GM12878 (cell line): ENCODE data around the gene FGF13. TPM values are rescaled to one million over a fixed set of nuclear protein-coding genes. Genes with fewer than 3 reads are reported as not detected.

Experiments
- ATAC-seq: fragments of 200-7000 bp; cut with Tn5 transposase; 3 replicates; pipeline ENCODE4 v1.9.1; 2020; ENCODE audit warnings: mild to moderate bottlenecking, moderate library complexity
- BruUV-seq: library from RNA; stranded (reverse); fragments of 400-500 nt; replicated peaks from 2 replicates; lab custom pipeline; 2021; lab: Mats Ljungman, UMichigan
- CTCF ChIA-PET: fragments of 300-600 bp; sonication (Branson Sonifier 250); formaldehyde crosslinking; extraction: SDS; loops from one replicate; lab custom pipeline; 2021; ENCODE audit warnings: inconsistent platforms; lab: Yijun Ruan, JAX
- POLR2A ChIA-PET: fragments of 350-600 bp; formaldehyde crosslinking; extraction: SDS; loops from one replicate; lab custom pipeline; 2021; ENCODE audit warnings: inconsistent platforms; lab: Charles Lee
- RAD21 ChIA-PET: fragments of 300-600 bp; sonication (Branson Sonifier 250); formaldehyde crosslinking; loops from one replicate; lab custom pipeline; 2023; ENCODE audit warnings: antibody characterized with exemption; ENCODE audit not compliant: unreplicated experiment; lab: Charles Lee
- SMC1A ChIA-PET: fragments of 300-600 bp; sonication (Branson Sonifier 250); formaldehyde crosslinking; loops from one replicate; lab custom pipeline; 2023; ENCODE audit not compliant: unreplicated experiment, uncharacterized antibody; lab: Charles Lee
- DNase-seq: peaks from one replicate; pipeline ENCODE4 v3.0.0-alpha.2; 2011; ENCODE audit warnings: low read depth, low spot score
- FAIRE-seq: peaks from 3 replicates; lab custom pipeline; 2011; peaks lifted over from hg19 to GRCh38; lab: Jason Lieb, UNC
- H2AFZ ChIP-seq: 2 replicates; pipeline ENCODE4 v1.6.0; 2011; ENCODE audit warnings: low read depth, low read length, control low read depth; ENCODE audit not compliant: control insufficient read depth
- H3K27ac ChIP-seq: 2 replicates; pipeline ENCODE4 v1.5.1; 2011; ENCODE audit warnings: control low read depth; ENCODE audit not compliant: control insufficient read depth, insufficient read depth
- H3K27me3 ChIP-seq, 2 experiments: replicated peaks in 1 of 2; 2 replicates each; pipeline versions ENCODE4 v1.6.0 to v1.6.1; 2011; ENCODE audit warnings: low read length in 1 of 2; ENCODE audit not compliant: control insufficient read depth in 2 of 2, insufficient read depth in 2 of 2
- H3K36me3 ChIP-seq, 2 experiments: 2 replicates each; pipeline ENCODE4 v1.5.1; 2011; ENCODE audit warnings: low read length in 1 of 2; ENCODE audit not compliant: control insufficient read depth in 2 of 2, insufficient read depth in 2 of 2
- H3K4me1 ChIP-seq: 2 replicates; pipeline ENCODE4 v1.6.1; 2011; ENCODE audit warnings: mild to moderate bottlenecking, low read length, moderate library complexity, mixed read lengths; ENCODE audit not compliant: control insufficient read depth, insufficient read depth
- H3K4me2 ChIP-seq: 2 replicates; pipeline ENCODE4 v1.6.0; 2011; ENCODE audit warnings: control low read depth; ENCODE audit not compliant: control insufficient read depth, insufficient read depth
- H3K4me3 ChIP-seq: fragments of 200-600 bp; sonication (generic); 2 replicates; pipeline ENCODE4 v1.5.1; 2016
- H3K79me2 ChIP-seq: 2 replicates; pipeline ENCODE4 v1.6.0; 2011; ENCODE audit warnings: low read length; ENCODE audit not compliant: control insufficient read depth, insufficient read depth
- H3K9ac ChIP-seq: 2 replicates; pipeline ENCODE4 v1.8.0; 2011; ENCODE audit warnings: low read length, control low read depth, mixed read lengths; ENCODE audit not compliant: control insufficient read depth, insufficient read depth
- H3K9me3 ChIP-seq: replicated peaks from 3 replicates; pipeline ENCODE4 v1.5.1; 2011; ENCODE audit warnings: mild to moderate bottlenecking, low read length; ENCODE audit not compliant: control insufficient read depth, insufficient read depth
- H4K20me1 ChIP-seq: 2 replicates; pipeline ENCODE4 v1.6.0; 2011; ENCODE audit not compliant: control insufficient read depth, insufficient read depth
- ATF7 ChIP-seq: fragments of 450-650 bp; IDR thresholded peaks from 2 replicates; pipeline ENCODE4 v1.6.1; 2016; ENCODE audit warnings: low read depth, mild to moderate bottlenecking
- MYC ChIP-seq: IDR thresholded peaks from 2 replicates; pipeline ENCODE4 v1.6.1; 2011; ENCODE audit warnings: mild to moderate bottlenecking, low read length, moderate library complexity, inconsistent platforms; ENCODE audit not compliant: insufficient read depth, insufficient replicate concordance, insufficient read length, severe bottlenecking
- POLR2AphosphoS2 ChIP-seq: IDR thresholded peaks from 2 replicates; pipeline ENCODE4 v1.6.1; 2011; ENCODE audit warnings: low read depth, mild to moderate bottlenecking, low read length, improper control_type of control experiment, moderate library complexity
- SRF ChIP-seq, 2 experiments: IDR thresholded peaks; 2 replicates each; pipeline ENCODE4 v1.6.1; 2011; ENCODE audit warnings: low read depth in 2 of 2, low read length in 2 of 2, mild to moderate bottlenecking in 1 of 2, moderate library complexity in 1 of 2
- ZNF622 ChIP-seq: fragments of 450-650 bp; IDR thresholded peaks from 2 replicates; pipeline ENCODE4 v1.6.1; 2017; ENCODE audit warnings: mild to moderate bottlenecking, inconsistent platforms
- ZSCAN29 ChIP-seq: fragments of 450-650 bp; IDR thresholded peaks from 2 replicates; pipeline ENCODE4 v1.6.1; 2017; ENCODE audit warnings: mild to moderate bottlenecking, moderate library complexity
- WGBS: methylation state at CpG from one replicate; pipeline ENCODE4 v1.1.6; 2016; ENCODE audit warnings: low lambda C conversion rate; ENCODE audit not compliant: insufficient replicate concordance, insufficient coverage; ENCODE audit errors: missing lambda C conversion rate; 5-methylcytosine and 5-hydroxymethylcytosine counted together
- in situ Hi-C: fragments of 300-500 bp; cut with MboI; formaldehyde crosslinking; loops from 9 replicates; pipeline ENCODE4 v1.14.3; 2018; ENCODE audit warnings: mixed read lengths
- intact Hi-C: fragments of 100-400 bp; cut with micrococcal nuclease; formaldehyde crosslinking; loops from one replicate; pipeline ENCODE4 v1.14.2; 2022; ENCODE audit not compliant: unreplicated experiment
- microRNA counts: library from miRNA; unstranded; fragments of <30 nt; microRNA quantifications from one replicate; lab custom pipeline; 2016
- microRNA-seq: library from miRNA; unstranded; fragments of <30 nt; microRNA quantifications from one replicate; pipeline ENCODE4, GENCODE V29; 2018
- polyA plus RNA-seq, 11 experiments: library from polyadenylated mRNA; depleted of rRNA in 4 of 11; unstranded in 6 of 11; stranded (reverse) in 5 of 11; fragments of >200 nt; fragmentation: Nextera tagmentation in 4 of 11; fragmentation: Illumina TruSeq in 1 of 11; extraction: Ambion mirVana in 4 of 11; extraction: Trizol in 1 of 11; gene quantifications; 1 replicate in 1 of 11; 2 replicates in 10 of 11; pipeline versions ENCODE4 v1.2.1 to v1.2.3, GENCODE V29; 2011 to 2016; ENCODE audit warnings: inconsistent platforms in 2 of 11, missing spikeins in 2 of 11, low read depth in 1 of 11
- small RNA-seq: library from RNA; depleted of rRNA; stranded (forward); fragments of <200 nt; gene quantifications from one replicate; pipeline ENCODE3, GENCODE V24; 2014
- total RNA-seq, 4 experiments: library from RNA; depleted of rRNA in 3 of 4; stranded (reverse); fragments of >200 nt in 3 of 4; fragmentation: Illumina TruSeq in 1 of 4; extraction: Trizol in 1 of 4; gene quantifications; 2 replicates each; pipeline versions ENCODE4 v1.2.1 to v1.2.3, GENCODE V29; 2013 to 2021
- TF ChIP-seq, protein P1 (sequence below): IDR thresholded peaks from 2 replicates; pipeline ENCODE4 v1.6.1; 2011; ENCODE audit warnings: low read depth, low read length, improper control_type of control experiment, borderline replicate concordance

FGF13 gene
- total and polyA plus RNA-seq, 10 of the 15 experiments (the other 5 are each of a cell fraction or from before 2014, with no cell fraction given) = 0.08 to 0.68 (median 0.28) TPM; not detected in 1

DNA sequence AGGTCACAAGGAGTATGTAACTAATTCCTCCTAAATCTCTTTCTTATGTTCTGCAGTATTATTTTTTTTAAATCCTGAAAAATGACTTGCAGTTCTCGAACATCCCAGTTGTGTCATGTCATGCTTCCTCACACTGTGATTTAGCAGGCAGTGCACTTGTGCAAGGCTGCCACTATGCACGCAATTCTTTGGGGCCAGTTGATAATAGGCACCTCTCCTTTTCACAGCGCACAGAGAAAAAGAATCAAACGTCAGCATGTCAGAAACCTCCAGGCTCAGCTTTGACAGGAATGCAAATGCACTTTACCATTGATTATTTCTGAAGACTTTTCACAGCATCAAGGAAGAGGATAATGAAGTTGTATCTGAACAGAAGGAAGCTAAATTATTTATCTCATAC, 62.9 kb downstream of the FGF13 start (continued):
- TF ChIP-seq, protein P1, sequence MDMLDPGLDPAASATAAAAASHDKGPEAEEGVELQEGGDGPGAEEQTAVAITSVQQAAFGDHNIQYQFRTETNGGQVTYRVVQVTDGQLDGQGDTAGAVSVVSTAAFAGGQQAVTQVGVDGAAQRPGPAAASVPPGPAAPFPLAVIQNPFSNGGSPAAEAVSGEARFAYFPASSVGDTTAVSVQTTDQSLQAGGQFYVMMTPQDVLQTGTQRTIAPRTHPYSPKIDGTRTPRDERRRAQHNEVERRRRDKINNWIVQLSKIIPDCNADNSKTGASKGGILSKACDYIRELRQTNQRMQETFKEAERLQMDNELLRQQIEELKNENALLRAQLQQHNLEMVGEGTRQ = no peak
- no peak for TF ChIP-seq ATF7
- TF ChIP-seq SRF (IDR thresholded peaks at IDR 0.05; ENCODE audit: low read depth in 2 of 2, low read length in 2 of 2) = no peak
- TF ChIP-seq MYC = no peak

DNA sequence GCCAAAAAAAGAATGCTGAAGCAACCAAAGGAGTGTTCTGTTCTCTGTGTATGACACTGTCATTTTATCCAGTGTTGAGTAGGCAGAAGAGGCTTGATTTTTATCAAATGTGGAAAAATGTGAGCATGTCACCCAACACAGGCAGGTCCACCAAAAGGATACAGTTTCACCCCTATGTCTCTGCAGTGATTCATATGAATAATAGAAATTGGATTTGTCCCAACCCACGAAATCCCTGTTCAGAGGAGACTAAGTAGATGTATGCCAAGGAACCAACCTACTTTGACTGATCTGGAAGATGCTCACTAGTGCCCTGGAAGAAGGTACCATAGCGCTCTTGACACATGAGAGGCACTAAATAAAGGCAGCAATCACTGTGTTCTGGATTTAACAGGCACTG, 72.5 kb downstream of the FGF13 start:
- BruUV-seq = no TSS peak
- Histone ChIP-seq H3K27me3 (no peaks in the 10 kb centered on the region), H3K4me1 (no peaks in the 10 kb centered on the region), H3K79me2 (no peaks in the 10 kb centered on the region), H3K4me3 (no peak overlapping the region), H3K9ac (no peak overlapping the region), H3K4me2 (no peak overlapping the region), H3K36me3 (no peaks in the 10 kb centered on the region), H4K20me1 (no peaks in the 10 kb centered on the region), H3K9me3 (no peaks in the 10 kb centered on the region), H3K27ac (no peak overlapping the region), H2AFZ (no peak overlapping the region)
- no peak for DNase-seq
- ChIA-PET CTCF (no interaction called here), RAD21 (no interaction called here), POLR2A (no interaction called here), SMC1A (no interaction called here)
- intact Hi-C loops (no loop called here), in situ Hi-C loops (no loop called here)
- 0% methylated on average over 2 of the region's 2 CpGs for WGBS
- FAIRE-seq = no peak
- ATAC-seq = no peak
- no peak for TF ChIP-seq ZSCAN29
- TF ChIP-seq ZNF622 = no peak
- no peak for TF ChIP-seq POLR2AphosphoS2

MicroRNAs encoded within 50 kb of the gene (microRNA counts, 767-probe panel; counts per million panel counts)
- microRNA hsa-miR-504 (lab: Ali Mortazavi, UCI) = 1,512 counts per million, percentile 58 among the panel's probes with 10 or more counts

Small RNAs within 50 kb of the gene (microRNA-seq; reads per million reads assigned to microRNA genes)
- gene MIR504 = not detected

Small RNAs within 50 kb of the gene (small RNA-seq; reads per million reads assigned to genes)
- gene AL031386.1 = not detected
- not detected for gene MIR504
